HepG2 (cell line): ENCODE data around the gene MOGAT3. TPM values are rescaled to one million over a fixed set of nuclear protein-coding genes. Genes with fewer than 3 reads are reported as not detected.
A peak's percentile ranks its signal among the peaks of the same experiment; 100 is the strongest.

Source experiments
- BHLHE40 ChIP-seq: IDR thresholded peaks from 2 replicates; pipeline ENCODE4 v1.6.1; 2011; ENCODE audit warnings: low read length, improper control_type of control experiment
- HMG20B ChIP-seq: conservative IDR thresholded peaks from 2 replicates; pipeline ENCODE4 v1.6.1; 2016; ENCODE audit warnings: missing genetic modification reagents, missing compliant biosample characterization
- KDM5B ChIP-seq: sonication (generic); formaldehyde crosslinking; IDR thresholded peaks from 2 replicates; pipeline ENCODE4 v1.4.0; 2020; ENCODE audit warnings: missing genetic modification reagents, mild to moderate bottlenecking, borderline replicate concordance
- MYC ChIP-seq: sonication (generic); formaldehyde crosslinking; IDR thresholded peaks from 2 replicates; pipeline ENCODE4 v1.9.0; 2021; ENCODE audit warnings: missing genetic modification reagents, borderline replicate concordance
- YEATS2 ChIP-seq: sonication (generic); formaldehyde crosslinking; IDR thresholded peaks from 2 replicates; pipeline ENCODE4 v1.4.0; 2020; ENCODE audit warnings: missing genetic modification reagents, borderline replicate concordance
- ZNF235 ChIP-seq: sonication (generic); formaldehyde crosslinking; IDR thresholded peaks from 2 replicates; pipeline ENCODE4 v1.8.1; 2023; ENCODE audit warnings: mild to moderate bottlenecking, missing genetic modification reagents, borderline replicate concordance
- polyA plus RNA-seq, 8 experiments: library from polyadenylated mRNA; depleted of rRNA in 3 of 8; stranded (reverse) in 7 of 8; unstranded in 1 of 8; fragments of >200 nt; fragmentation: Illumina TruSeq in 4 of 8; extraction: Trizol in 4 of 8; gene quantifications; 2 replicates each; pipeline versions ENCODE4 v1.2.1 to v1.2.3, GENCODE V29; 2011 to 2016; ENCODE audit warnings: low read depth in 4 of 8, missing spikeins in 1 of 8, mixed read lengths in 1 of 8; ENCODE audit not compliant: insufficient read depth in 1 of 8
- total RNA-seq, 5 experiments: library from RNA; depleted of rRNA; stranded (reverse); fragments of >200 nt; fragmentation: Illumina TruSeq; extraction: Trizol; gene quantifications; 2 replicates each; pipeline ENCODE4 v1.2.3, GENCODE V29; 2016; ENCODE audit warnings: low read depth in 1 of 5
- TF ChIP-seq, protein P1 (sequence below): sonication (generic); formaldehyde crosslinking; IDR thresholded peaks from 2 replicates; pipeline ENCODE4 v1.4.0; 2020; ENCODE audit warnings: missing genetic modification reagents, borderline replicate concordance
- TF ChIP-seq, protein P2 (sequence below): sonication (generic); formaldehyde crosslinking; IDR thresholded peaks from 2 replicates; pipeline ENCODE4 v1.4.0; 2020; ENCODE audit warnings: missing genetic modification reagents
- TF ChIP-seq, protein P3 (sequence below): sonication (generic); formaldehyde crosslinking; IDR thresholded peaks from 2 replicates; pipeline ENCODE4 v1.8.0; 2022; ENCODE audit warnings: mild to moderate bottlenecking, missing genetic modification reagents; ENCODE audit not compliant: insufficient replicate concordance
- TF ChIP-seq, protein P4 (sequence below): sonication (generic); formaldehyde crosslinking; IDR thresholded peaks from 2 replicates; pipeline ENCODE4 v1.4.0; 2020; ENCODE audit warnings: missing genetic modification reagents
- TF ChIP-seq, protein P5 (sequence below): IDR thresholded peaks from 2 replicates; pipeline ENCODE4 v1.6.1; 2016; ENCODE audit warnings: missing compliant biosample characterization, missing genetic modification reagents, borderline replicate concordance

MOGAT3 gene
- total and polyA plus RNA-seq, 2 of the 13 experiments (the other 11 are each of a cell fraction or from before 2014, with no cell fraction given) = 22.5 to 30.5 TPM

DNA sequence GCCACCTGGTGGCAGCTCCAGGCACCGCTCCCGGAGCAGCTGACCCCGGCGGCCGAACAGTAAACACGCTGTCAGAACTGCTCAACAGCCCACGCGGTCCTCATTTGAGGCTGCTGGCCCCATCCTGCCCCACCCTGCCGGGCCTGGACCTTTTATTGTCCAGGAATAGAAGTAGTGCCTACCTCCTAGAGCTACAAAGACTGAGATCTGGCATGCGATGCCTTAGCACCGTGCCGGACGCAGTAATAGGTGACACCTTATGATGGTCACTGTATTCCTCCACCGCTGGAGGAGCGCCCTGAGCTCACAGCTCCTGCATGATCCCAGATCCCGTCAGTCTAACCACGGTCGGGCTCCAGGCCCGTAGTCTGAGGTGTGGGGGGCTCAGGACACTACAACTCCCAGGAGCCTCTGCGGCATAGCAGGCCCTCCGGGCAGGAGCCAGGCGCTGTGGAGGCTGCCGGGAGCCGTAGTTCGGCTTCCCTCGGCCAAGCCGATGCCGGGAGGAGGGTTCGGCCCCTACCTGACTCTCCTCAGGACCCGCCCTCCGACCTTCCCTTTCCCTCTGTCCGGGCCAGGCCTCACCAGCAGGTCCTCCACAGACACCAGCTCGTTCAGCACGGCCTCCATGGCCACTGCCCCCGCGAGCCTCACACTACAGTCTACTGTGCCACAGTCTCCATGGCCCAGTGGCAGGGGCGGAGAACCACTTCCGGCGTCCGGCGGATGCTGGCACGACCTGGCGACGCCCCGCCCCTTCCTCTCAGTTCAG, 43.7 kb upstream of the MOGAT3 start, which contains the start of gene FIS1 (continued):
- TF ChIP-seq, protein P1, sequence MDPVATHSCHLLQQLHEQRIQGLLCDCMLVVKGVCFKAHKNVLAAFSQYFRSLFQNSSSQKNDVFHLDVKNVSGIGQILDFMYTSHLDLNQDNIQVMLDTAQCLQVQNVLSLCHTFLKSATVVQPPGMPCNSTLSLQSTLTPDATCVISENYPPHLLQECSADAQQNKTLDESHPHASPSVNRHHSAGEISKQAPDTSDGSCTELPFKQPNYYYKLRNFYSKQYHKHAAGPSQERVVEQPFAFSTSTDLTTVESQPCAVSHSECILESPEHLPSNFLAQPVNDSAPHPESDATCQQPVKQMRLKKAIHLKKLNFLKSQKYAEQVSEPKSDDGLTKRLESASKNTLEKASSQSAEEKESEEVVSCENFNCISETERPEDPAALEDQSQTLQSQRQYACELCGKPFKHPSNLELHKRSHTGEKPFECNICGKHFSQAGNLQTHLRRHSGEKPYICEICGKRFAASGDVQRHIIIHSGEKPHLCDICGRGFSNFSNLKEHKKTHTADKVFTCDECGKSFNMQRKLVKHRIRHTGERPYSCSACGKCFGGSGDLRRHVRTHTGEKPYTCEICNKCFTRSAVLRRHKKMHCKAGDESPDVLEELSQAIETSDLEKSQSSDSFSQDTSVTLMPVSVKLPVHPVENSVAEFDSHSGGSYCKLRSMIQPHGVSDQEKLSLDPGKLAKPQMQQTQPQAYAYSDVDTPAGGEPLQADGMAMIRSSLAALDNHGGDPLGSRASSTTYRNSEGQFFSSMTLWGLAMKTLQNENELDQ (CRISPR knock-in tag) = no peak
- TF ChIP-seq, protein P2, sequence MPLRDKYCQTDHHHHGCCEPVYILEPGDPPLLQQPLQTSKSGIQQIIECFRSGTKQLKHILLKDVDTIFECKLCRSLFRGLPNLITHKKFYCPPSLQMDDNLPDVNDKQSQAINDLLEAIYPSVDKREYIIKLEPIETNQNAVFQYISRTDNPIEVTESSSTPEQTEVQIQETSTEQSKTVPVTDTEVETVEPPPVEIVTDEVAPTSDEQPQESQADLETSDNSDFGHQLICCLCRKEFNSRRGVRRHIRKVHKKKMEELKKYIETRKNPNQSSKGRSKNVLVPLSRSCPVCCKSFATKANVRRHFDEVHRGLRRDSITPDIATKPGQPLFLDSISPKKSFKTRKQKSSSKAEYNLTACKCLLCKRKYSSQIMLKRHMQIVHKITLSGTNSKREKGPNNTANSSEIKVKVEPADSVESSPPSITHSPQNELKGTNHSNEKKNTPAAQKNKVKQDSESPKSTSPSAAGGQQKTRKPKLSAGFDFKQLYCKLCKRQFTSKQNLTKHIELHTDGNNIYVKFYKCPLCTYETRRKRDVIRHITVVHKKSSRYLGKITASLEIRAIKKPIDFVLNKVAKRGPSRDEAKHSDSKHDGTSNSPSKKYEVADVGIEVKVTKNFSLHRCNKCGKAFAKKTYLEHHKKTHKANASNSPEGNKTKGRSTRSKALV = no peak; the same call in 1 of the 2 replicates
- TF ChIP-seq MYC = peak; percentile 80
- TF ChIP-seq, protein P3, sequence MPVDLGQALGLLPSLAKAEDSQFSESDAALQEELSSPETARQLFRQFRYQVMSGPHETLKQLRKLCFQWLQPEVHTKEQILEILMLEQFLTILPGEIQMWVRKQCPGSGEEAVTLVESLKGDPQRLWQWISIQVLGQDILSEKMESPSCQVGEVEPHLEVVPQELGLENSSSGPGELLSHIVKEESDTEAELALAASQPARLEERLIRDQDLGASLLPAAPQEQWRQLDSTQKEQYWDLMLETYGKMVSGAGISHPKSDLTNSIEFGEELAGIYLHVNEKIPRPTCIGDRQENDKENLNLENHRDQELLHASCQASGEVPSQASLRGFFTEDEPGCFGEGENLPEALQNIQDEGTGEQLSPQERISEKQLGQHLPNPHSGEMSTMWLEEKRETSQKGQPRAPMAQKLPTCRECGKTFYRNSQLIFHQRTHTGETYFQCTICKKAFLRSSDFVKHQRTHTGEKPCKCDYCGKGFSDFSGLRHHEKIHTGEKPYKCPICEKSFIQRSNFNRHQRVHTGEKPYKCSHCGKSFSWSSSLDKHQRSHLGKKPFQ (CRISPR knock-in tag) = peak; percentile 89
- TF ChIP-seq KDM5B = peak; percentile 73; the same call in 1 of the 2 replicates
- no peak for TF ChIP-seq HMG20B (CRISPR knock-in tag)
- TF ChIP-seq, protein P4, sequence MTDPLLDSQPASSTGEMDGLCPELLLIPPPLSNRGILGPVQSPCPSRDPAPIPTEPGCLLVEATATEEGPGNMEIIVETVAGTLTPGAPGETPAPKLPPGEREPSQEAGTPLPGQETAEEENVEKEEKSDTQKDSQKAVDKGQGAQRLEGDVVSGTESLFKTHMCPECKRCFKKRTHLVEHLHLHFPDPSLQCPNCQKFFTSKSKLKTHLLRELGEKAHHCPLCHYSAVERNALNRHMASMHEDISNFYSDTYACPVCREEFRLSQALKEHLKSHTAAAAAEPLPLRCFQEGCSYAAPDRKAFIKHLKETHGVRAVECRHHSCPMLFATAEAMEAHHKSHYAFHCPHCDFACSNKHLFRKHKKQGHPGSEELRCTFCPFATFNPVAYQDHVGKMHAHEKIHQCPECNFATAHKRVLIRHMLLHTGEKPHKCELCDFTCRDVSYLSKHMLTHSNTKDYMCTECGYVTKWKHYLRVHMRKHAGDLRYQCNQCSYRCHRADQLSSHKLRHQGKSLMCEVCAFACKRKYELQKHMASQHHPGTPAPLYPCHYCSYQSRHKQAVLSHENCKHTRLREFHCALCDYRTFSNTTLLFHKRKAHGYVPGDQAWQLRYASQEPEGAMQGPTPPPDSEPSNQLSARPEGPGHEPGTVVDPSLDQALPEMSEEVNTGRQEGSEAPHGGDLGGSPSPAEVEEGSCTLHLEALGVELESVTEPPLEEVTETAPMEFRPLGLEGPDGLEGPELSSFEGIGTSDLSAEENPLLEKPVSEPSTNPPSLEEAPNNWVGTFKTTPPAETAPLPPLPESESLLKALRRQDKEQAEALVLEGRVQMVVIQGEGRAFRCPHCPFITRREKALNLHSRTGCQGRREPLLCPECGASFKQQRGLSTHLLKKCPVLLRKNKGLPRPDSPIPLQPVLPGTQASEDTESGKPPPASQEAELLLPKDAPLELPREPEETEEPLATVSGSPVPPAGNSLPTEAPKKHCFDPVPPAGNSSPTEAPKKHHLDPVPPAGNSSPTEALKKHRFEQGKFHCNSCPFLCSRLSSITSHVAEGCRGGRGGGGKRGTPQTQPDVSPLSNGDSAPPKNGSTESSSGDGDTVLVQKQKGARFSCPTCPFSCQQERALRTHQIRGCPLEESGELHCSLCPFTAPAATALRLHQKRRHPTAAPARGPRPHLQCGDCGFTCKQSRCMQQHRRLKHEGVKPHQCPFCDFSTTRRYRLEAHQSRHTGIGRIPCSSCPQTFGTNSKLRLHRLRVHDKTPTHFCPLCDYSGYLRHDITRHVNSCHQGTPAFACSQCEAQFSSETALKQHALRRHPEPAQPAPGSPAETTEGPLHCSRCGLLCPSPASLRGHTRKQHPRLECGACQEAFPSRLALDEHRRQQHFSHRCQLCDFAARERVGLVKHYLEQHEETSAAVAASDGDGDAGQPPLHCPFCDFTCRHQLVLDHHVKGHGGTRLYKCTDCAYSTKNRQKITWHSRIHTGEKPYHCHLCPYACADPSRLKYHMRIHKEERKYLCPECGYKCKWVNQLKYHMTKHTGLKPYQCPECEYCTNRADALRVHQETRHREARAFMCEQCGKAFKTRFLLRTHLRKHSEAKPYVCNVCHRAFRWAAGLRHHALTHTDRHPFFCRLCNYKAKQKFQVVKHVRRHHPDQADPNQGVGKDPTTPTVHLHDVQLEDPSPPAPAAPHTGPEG = peak; percentile 59
- TF ChIP-seq ZNF235 (CRISPR knock-in tag) = no peak; the same call in 1 of the 2 replicates
- TF ChIP-seq YEATS2 = peak; percentile 82; the same call in 1 of the 2 replicates
- TF ChIP-seq, protein P5, sequence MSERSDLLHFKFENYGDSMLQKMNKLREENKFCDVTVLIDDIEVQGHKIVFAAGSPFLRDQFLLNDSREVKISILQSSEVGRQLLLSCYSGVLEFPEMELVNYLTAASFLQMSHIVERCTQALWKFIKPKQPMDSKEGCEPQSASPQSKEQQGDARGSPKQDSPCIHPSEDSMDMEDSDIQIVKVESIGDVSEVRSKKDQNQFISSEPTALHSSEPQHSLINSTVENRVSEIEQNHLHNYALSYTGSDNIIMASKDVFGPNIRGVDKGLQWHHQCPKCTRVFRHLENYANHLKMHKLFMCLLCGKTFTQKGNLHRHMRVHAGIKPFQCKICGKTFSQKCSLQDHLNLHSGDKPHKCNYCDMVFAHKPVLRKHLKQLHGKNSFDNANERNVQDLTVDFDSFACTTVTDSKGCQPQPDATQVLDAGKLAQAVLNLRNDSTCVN (CRISPR knock-in tag) = no peak
- no peak for TF ChIP-seq BHLHE40
